Esophagus squamous epithelium (tissue), 5 donors: ENCODE data around the gene OBSCN. TPM values are rescaled to one million over a fixed set of nuclear protein-coding genes. Genes with fewer than 3 reads are reported as not detected.

ENCODE experiments used
- DNase-seq: peaks from one replicate; lab custom pipeline; 2025; lab: John Stamatoyannopoulos, UW
- H3K27ac ChIP-seq, 4 donors: fragments of 200-600 bp; sonication (generic); one replicate each; pipeline ENCODE4 v1.5.1; 2016 to 2019; ENCODE audit warnings: mild to moderate bottlenecking in 1 of 4
- H3K27me3 ChIP-seq, 4 donors: fragments of 200-600 bp; sonication (generic); 1 replicate in 3 of 4; 2 replicates in 1 of 4; pipeline versions ENCODE4 v1.5.1 to v1.6.0; 2017 to 2021; ENCODE audit warnings: antibody characterized with exemption in 1 of 4
- H3K36me3 ChIP-seq, 3 donors: fragments of 200-600 bp; sonication (generic); one replicate each; pipeline ENCODE4 v1.5.1; 2016 to 2019
- H3K4me1 ChIP-seq, 3 donors: fragments of 200-600 bp; sonication (generic); one replicate each; pipeline ENCODE4 v1.5.1; 2017 to 2019
- H3K4me3 ChIP-seq, 4 donors: fragments of 200-600 bp; sonication (generic); 1 replicate in 3 of 4; 2 replicates in 1 of 4; pipeline ENCODE4 v1.5.1; 2016 to 2019; ENCODE audit warnings: mild to moderate bottlenecking in 2 of 4, moderate library complexity in 1 of 4
- H3K9me3 ChIP-seq, 3 donors: fragments of 200-600 bp; sonication (generic); one replicate each; pipeline ENCODE4 v1.5.1; 2016 to 2019
- CTCF ChIP-seq, 6 experiments: fragments of 450-650 bp in 4 of 6; fragments of 200-600 bp in 2 of 6; sonication (generic) in 2 of 6; IDR thresholded peaks; one replicate each; pipeline ENCODE4 v1.5.1; 2016 to 2019; ENCODE audit warnings: antibody characterized with exemption in 6 of 6, mild to moderate bottlenecking in 4 of 6, moderate library complexity in 4 of 6
- POLR2A ChIP-seq, 4 donors: fragments of 450-650 bp; IDR thresholded peaks; one replicate each; pipeline ENCODE4 v1.6.1; 2017; ENCODE audit warnings: antibody characterized with exemption in 4 of 4, mild to moderate bottlenecking in 4 of 4, moderate library complexity in 3 of 4
- WGBS, 2 donors: methylation state at CpG; one replicate each; pipeline ENCODE4 v1.1.5; 2018; 5-methylcytosine and 5-hydroxymethylcytosine counted together
- intact Hi-C: fragments of 100-400 bp; cut with DNase I; formaldehyde crosslinking; loops from one replicate; pipeline ENCODE4 v1.15.0; 2022
- total RNA-seq, 4 donors: library from RNA; depleted of rRNA; stranded (reverse); fragments of >200 nt; gene quantifications; one replicate each; pipeline ENCODE4 v1.1.0, GENCODE V29; 2016
- donor health status: DM: yes; HTN: yes; CAD: no.

The OBSCN gene
- total RNA-seq, 4 donors from 2014 or later, result 4.0 to 53.2 (median 13.8) TPM

DNA sequence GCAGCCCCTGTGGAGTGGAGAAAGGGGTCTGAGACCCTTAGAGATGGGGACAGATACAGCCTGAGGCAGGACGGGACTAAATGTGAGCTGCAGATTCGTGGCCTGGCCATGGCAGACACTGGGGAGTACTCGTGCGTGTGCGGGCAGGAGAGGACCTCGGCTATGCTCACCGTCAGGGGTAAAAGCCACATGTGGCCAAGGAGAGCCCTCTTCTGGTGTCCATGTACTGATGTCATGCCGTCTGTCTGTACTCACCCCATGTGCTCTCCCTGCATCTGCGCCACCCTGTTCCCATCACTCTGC lies 84.7 kb downstream of the OBSCN start:
- TF ChIP-seq CTCF (IDR thresholded peaks at IDR 0.05) (no peak), POLR2A (IDR thresholded peaks at IDR 0.05) (no peak)
- no peak overlapping the region for H3K4me3 ChIP-seq
- no peak overlapping the region for H3K27ac ChIP-seq
- 86 to 96% methylated on average over 5 to 9 of the region's 9 CpGs for WGBS, 2 donors
- H3K36me3 ChIP-seq, result peaks cover 0 to 46% (median 0%) of the 10 kb centered on the region in 3 donors
- no peaks in the 10 kb centered on the region for H3K4me1 ChIP-seq
- intact Hi-C loops, result no loop called here
- no peaks in the 10 kb centered on the region for H3K27me3 ChIP-seq
- no peaks in the 10 kb centered on the region for H3K9me3 ChIP-seq
- DNase-seq, result no peak

DNA sequence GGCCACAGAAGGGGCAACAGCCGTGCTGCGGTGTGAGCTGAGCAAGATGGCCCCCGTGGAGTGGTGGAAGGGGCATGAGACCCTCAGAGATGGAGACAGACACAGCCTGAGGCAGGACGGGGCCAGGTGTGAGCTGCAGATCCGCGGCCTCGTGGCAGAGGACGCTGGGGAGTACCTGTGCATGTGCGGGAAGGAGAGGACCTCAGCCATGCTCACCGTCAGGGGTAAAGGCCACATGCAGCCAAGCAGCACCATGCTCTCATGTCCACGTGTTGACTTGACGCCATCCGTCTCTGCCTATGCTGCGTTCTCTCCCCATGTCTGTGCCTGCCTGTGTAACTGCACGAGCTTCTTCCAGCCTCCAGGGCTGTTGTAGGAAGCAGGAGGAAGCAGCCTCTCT lies 85.5 kb downstream of the OBSCN start:
- no peak for DNase-seq
- TF ChIP-seq POLR2A (IDR thresholded peaks at IDR 0.05), result no peak
- no peak for TF ChIP-seq CTCF (IDR thresholded peaks at IDR 0.05)
- intact Hi-C loops, result no loop called here
- Histone ChIP-seq H3K4me1 (no peaks in the 10 kb centered on the region), H3K27me3 (no peaks in the 10 kb centered on the region), H3K4me3 (no peak overlapping the region), H3K9me3 (no peaks in the 10 kb centered on the region), H3K36me3 (peaks cover 0 to 43% (median 0%) of the 10 kb centered on the region in 3 donors), H3K27ac (no peak overlapping the region)
- 86 to 95% methylated on average over 13 to 15 of the region's 15 CpGs for WGBS, 2 donors

- Histone ChIP-seq H3K27me3 (no peaks in the 10 kb centered on the region), H3K4me3 (no peak overlapping the region), H3K4me1 (no peaks in the 10 kb centered on the region), H3K36me3 (peaks cover 0 to 43% (median 0%) of the 10 kb centered on the region in 3 donors), H3K27ac (no peak overlapping the region), H3K9me3 (no peaks in the 10 kb centered on the region)
- DNase-seq, result no peak
- TF ChIP-seq CTCF (IDR thresholded peaks at IDR 0.05) (no peak), POLR2A (IDR thresholded peaks at IDR 0.05) (no peak)
- WGBS, 2 donors, result 87 to 97% methylated on average over 9 to 14 of the region's 14 CpGs
- intact Hi-C loops, result no loop called here
Observed at GRCh38 chr1:228293816-228294500, 86.1 kb downstream of the OBSCN start.

DNA sequence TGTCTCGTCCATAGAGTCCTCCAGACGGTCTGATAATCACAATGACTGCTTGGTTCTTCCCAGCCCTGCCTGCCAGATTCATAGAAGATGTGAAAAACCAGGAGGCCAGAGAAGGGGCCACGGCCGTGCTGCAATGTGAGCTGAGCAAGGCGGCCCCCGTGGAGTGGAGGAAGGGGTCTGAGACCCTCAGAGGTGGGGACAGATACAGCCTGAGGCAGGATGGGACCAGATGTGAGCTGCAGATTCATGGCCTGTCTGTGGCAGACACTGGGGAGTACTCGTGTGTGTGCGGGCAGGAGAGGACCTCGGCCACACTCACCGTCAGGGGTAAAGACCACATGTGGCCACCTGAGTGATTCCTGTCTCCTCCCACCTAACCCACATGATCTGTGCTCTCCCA lies 86.9 kb downstream of the OBSCN start:
- no peaks in the 10 kb centered on the region for H3K4me1 ChIP-seq
- no peak for TF ChIP-seq CTCF (IDR thresholded peaks at IDR 0.05)
- no peak for TF ChIP-seq POLR2A (IDR thresholded peaks at IDR 0.05)
- peaks cover 0 to 48% (median 0%) of the 10 kb centered on the region in 3 donors for H3K36me3 ChIP-seq
- intact Hi-C loops, result no loop called here
- no peaks in the 10 kb centered on the region for H3K27me3 ChIP-seq
- whole genome bisulfite sequencing, 2 donors, result 79 to 98% methylated on average over 7 to 8 of the region's 10 CpGs
- no peak overlapping the region for H3K27ac ChIP-seq
- no peak for DNase-seq
- H3K4me3 ChIP-seq, result no peak overlapping the region
- no peaks in the 10 kb centered on the region for H3K9me3 ChIP-seq

DNA sequence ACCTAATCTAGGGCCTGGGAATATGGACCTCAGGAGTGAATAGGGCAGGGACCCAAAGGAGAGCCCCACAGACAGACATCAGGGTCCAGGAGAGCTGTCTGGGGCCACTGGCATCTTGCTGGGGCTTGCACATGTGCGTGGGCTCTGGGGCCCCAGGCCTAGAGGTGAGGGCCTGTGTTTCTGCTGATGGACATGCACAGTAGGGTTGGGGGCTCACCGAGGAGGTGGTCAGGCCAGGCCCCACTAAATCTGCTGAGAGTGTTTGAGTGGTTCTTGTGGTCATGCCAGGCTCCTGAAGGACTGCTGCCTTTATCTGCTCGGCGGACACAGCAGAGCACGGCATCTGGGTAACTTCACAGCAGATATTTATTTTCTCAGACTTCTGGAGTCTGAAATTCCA lies 87.4 kb downstream of the OBSCN start:
- TF ChIP-seq CTCF (IDR thresholded peaks at IDR 0.05) (no peak), POLR2A (IDR thresholded peaks at IDR 0.05) (no peak)
- DNase-seq, result no peak
- Histone ChIP-seq H3K36me3 (peaks cover 0 to 52% (median 0%) of the 10 kb centered on the region in 3 donors), H3K27ac (no peak overlapping the region), H3K4me3 (no peak overlapping the region), H3K9me3 (no peaks in the 10 kb centered on the region), H3K27me3 (no peaks in the 10 kb centered on the region), H3K4me1 (no peaks in the 10 kb centered on the region)
- 92 to 97% methylated on average over 4 of the region's 5 CpGs for WGBS, 2 donors
- intact Hi-C loops, result no loop called here
